ENCODE results near the gene ZKSCAN1.

DNA sequence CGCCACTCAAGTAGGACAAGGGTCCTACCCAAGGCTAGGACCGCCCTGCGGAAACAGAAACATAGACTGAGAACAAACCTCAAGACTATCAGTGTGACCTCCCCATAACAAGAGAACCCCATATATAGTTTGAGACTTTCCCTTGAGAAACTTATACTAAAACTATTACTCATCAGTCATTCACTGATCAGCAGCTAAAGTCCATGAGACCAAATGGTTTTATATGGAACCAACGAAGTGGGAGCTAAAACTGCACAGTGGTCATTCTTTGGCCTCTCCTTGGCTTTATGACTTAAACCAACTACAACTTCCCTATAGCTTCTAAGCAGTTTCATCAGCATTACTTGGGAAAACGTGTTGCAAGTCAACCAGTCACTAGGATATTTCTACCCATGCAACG lies 20.5 kb downstream of the ZKSCAN1 start:
- TF ChIP-seq, protein P1, sequence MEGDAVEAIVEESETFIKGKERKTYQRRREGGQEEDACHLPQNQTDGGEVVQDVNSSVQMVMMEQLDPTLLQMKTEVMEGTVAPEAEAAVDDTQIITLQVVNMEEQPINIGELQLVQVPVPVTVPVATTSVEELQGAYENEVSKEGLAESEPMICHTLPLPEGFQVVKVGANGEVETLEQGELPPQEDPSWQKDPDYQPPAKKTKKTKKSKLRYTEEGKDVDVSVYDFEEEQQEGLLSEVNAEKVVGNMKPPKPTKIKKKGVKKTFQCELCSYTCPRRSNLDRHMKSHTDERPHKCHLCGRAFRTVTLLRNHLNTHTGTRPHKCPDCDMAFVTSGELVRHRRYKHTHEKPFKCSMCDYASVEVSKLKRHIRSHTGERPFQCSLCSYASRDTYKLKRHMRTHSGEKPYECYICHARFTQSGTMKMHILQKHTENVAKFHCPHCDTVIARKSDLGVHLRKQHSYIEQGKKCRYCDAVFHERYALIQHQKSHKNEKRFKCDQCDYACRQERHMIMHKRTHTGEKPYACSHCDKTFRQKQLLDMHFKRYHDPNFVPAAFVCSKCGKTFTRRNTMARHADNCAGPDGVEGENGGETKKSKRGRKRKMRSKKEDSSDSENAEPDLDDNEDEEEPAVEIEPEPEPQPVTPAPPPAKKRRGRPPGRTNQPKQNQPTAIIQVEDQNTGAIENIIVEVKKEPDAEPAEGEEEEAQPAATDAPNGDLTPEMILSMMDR (conservative IDR thresholded peaks at IDR 0.05; ENCODE audit: low read depth in 2 of 2), result no peak
- TF ChIP-seq EZH2 (IDR thresholded peaks at IDR 0.05; ENCODE audit: low read depth, unreplicated experiment) (no peak), POLR2AphosphoS5 (IDR thresholded peaks at IDR 0.05; ENCODE audit: low read depth) (no peak), STAT1 (IDR thresholded peaks at IDR 0.05; ENCODE audit: unreplicated experiment) (no peak), JUNB (IDR thresholded peaks at IDR 0.05; ENCODE audit: unreplicated experiment) (no peak), EZH2phosphoT487 (IDR thresholded peaks at IDR 0.05; ENCODE audit: unreplicated experiment) (no peak), NANOG (IDR thresholded peaks at IDR 0.05; ENCODE audit: borderline replicate concordance) (no peak), CREB1 (CRISPR knock-in tag; IDR thresholded peaks at IDR 0.05; ENCODE audit: low read depth) (no peak), ZNF331 (CRISPR knock-in tag; IDR thresholded peaks at IDR 0.05; ENCODE audit: low read depth) (no peak), ZNF114 (CRISPR knock-in tag; IDR thresholded peaks at IDR 0.05) (no peak)
- TF ChIP-seq, protein P2, sequence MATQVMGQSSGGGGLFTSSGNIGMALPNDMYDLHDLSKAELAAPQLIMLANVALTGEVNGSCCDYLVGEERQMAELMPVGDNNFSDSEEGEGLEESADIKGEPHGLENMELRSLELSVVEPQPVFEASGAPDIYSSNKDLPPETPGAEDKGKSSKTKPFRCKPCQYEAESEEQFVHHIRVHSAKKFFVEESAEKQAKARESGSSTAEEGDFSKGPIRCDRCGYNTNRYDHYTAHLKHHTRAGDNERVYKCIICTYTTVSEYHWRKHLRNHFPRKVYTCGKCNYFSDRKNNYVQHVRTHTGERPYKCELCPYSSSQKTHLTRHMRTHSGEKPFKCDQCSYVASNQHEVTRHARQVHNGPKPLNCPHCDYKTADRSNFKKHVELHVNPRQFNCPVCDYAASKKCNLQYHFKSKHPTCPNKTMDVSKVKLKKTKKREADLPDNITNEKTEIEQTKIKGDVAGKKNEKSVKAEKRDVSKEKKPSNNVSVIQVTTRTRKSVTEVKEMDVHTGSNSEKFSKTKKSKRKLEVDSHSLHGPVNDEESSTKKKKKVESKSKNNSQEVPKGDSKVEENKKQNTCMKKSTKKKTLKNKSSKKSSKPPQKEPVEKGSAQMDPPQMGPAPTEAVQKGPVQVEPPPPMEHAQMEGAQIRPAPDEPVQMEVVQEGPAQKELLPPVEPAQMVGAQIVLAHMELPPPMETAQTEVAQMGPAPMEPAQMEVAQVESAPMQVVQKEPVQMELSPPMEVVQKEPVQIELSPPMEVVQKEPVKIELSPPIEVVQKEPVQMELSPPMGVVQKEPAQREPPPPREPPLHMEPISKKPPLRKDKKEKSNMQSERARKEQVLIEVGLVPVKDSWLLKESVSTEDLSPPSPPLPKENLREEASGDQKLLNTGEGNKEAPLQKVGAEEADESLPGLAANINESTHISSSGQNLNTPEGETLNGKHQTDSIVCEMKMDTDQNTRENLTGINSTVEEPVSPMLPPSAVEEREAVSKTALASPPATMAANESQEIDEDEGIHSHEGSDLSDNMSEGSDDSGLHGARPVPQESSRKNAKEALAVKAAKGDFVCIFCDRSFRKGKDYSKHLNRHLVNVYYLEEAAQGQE (IDR thresholded peaks at IDR 0.05; ENCODE audit: unreplicated experiment), result no peak
- TF ChIP-seq, protein P3, sequence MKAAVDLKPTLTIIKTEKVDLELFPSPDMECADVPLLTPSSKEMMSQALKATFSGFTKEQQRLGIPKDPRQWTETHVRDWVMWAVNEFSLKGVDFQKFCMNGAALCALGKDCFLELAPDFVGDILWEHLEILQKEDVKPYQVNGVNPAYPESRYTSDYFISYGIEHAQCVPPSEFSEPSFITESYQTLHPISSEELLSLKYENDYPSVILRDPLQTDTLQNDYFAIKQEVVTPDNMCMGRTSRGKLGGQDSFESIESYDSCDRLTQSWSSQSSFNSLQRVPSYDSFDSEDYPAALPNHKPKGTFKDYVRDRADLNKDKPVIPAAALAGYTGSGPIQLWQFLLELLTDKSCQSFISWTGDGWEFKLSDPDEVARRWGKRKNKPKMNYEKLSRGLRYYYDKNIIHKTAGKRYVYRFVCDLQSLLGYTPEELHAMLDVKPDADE (IDR thresholded peaks at IDR 0.05), result no peak
- TF ChIP-seq, protein P4, sequence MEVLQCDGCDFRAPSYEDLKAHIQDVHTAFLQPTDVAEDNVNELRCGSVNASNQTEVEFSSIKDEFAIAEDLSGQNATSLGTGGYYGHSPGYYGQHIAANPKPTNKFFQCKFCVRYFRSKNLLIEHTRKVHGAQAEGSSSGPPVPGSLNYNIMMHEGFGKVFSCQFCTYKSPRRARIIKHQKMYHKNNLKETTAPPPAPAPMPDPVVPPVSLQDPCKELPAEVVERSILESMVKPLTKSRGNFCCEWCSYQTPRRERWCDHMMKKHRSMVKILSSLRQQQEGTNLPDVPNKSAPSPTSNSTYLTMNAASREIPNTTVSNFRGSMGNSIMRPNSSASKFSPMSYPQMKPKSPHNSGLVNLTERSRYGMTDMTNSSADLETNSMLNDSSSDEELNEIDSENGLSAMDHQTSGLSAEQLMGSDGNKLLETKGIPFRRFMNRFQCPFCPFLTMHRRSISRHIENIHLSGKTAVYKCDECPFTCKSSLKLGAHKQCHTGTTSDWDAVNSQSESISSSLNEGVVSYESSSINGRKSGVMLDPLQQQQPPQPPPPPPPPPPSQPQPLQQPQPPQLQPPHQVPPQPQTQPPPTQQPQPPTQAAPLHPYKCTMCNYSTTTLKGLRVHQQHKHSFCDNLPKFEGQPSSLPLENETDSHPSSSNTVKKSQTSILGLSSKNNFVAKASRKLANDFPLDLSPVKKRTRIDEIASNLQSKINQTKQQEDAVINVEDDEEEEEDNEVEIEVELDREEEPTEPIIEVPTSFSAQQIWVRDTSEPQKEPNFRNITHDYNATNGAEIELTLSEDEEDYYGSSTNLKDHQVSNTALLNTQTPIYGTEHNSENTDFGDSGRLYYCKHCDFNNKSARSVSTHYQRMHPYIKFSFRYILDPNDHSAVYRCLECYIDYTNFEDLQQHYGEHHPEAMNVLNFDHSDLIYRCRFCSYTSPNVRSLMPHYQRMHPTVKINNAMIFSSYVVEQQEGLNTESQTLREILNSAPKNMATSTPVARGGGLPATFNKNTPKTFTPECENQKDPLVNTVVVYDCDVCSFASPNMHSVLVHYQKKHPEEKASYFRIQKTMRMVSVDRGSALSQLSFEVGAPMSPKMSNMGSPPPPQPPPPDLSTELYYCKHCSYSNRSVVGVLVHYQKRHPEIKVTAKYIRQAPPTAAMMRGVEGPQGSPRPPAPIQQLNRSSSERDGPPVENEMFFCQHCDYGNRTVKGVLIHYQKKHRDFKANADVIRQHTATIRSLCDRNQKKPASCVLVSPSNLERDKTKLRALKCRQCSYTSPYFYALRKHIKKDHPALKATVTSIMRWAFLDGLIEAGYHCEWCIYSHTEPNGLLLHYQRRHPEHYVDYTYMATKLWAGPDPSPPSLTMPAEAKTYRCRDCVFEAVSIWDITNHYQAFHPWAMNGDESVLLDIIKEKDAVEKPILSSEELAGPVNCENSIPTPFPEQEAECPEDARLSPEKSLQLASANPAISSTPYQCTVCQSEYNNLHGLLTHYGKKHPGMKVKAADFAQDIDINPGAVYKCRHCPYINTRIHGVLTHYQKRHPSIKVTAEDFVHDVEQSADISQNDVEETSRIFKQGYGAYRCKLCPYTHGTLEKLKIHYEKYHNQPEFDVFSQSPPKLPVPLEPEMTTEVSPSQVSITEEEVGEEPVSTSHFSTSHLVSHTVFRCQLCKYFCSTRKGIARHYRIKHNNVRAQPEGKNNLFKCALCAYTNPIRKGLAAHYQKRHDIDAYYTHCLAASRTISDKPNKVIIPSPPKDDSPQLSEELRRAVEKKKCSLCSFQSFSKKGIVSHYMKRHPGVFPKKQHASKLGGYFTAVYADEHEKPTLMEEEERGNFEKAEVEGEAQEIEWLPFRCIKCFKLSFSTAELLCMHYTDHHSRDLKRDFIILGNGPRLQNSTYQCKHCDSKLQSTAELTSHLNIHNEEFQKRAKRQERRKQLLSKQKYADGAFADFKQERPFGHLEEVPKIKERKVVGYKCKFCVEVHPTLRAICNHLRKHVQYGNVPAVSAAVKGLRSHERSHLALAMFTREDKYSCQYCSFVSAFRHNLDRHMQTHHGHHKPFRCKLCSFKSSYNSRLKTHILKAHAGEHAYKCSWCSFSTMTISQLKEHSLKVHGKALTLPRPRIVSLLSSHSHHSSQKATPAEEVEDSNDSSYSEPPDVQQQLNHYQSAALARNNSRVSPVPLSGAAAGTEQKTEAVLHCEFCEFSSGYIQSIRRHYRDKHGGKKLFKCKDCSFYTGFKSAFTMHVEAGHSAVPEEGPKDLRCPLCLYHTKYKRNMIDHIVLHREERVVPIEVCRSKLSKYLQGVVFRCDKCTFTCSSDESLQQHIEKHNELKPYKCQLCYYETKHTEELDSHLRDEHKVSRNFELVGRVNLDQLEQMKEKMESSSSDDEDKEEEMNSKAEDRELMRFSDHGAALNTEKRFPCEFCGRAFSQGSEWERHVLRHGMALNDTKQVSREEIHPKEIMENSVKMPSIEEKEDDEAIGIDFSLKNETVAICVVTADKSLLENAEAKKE (CRISPR knock-in tag; IDR thresholded peaks at IDR 0.05), result no peak

Data from GM23338 (cell line).